NCI-H2029 treated with DMSO at 0.1 percent for 48 hours (cell line): Measurements from ENCODE around the gene FTSJ3.
"Not testable (repeated sequence)": the region's sequence is repeated elsewhere in the genome, so short reads cannot be mapped to it uniquely, and the experiment has no call there.

Experiments used
- DNase-seq: peaks from one replicate; lab custom pipeline; 2025; lab: John Stamatoyannopoulos, UW

Gene FTSJ3

GRCh38 chr17:63843387-63843888 is 16.0 kb upstream of the FTSJ3 start:
- not testable (repeated sequence) for DNase-seq

GRCh38 chr17:63842540-63843386 is 15.3 kb upstream of the FTSJ3 start, which contains the start of gene SMARCD2:
SMARCD2 (minus strand) TSS chr17:63842685; CDS start chr17:63842674, 11 bp downstream.
- peak; percentile 94 for DNase-seq

GRCh38 chr17:63842173-63842539 is 14.7 kb upstream of the FTSJ3 start:
- DNase-seq: no peak

- DNase-seq: no peak
These were observed 14.1 kb upstream of the FTSJ3 start for GRCh38 chr17:63841350-63842172.

GRCh38 chr17:63840591-63841349 is 13.3 kb upstream of the FTSJ3 start:
- no peak for DNase-seq

- no peak for DNase-seq
These were observed 11.2 kb upstream of the FTSJ3 start for GRCh38 chr17:63838631-63839171.

GRCh38 chr17:63837962-63838600 is 10.6 kb upstream of the FTSJ3 start:
- DNase-seq: no peak

- DNase-seq: no peak
These were observed 10.0 kb upstream of the FTSJ3 start for GRCh38 chr17:63837480-63837879.

GRCh38 chr17:63836811-63837210 is 9.3 kb upstream of the FTSJ3 start:
- no peak for DNase-seq

GRCh38 chr17:63835167-63835720 is 7.8 kb upstream of the FTSJ3 start:
- DNase-seq: no peak

- no peak for DNase-seq
These were observed 7.1 kb upstream of the FTSJ3 start for GRCh38 chr17:63834431-63835166.

GRCh38 chr17:63833741-63834373 is 6.4 kb upstream of the FTSJ3 start:
- DNase-seq: no peak

GRCh38 chr17:63833026-63833740 is 5.7 kb upstream of the FTSJ3 start:
- no peak for DNase-seq

GRCh38 chr17:63832455-63832854 is 5.0 kb upstream of the FTSJ3 start:
- no peak for DNase-seq

- no peak for DNase-seq
These were observed 4.6 kb upstream of the FTSJ3 start for GRCh38 chr17:63832014-63832413.

- DNase-seq: no peak
These were observed 4.0 kb upstream of the FTSJ3 start for GRCh38 chr17:63831505-63831904.

- DNase-seq: no peak
These were observed 3.5 kb upstream of the FTSJ3 start for GRCh38 chr17:63830904-63831491.

GRCh38 chr17:63830278-63830677 is 2.8 kb upstream of the FTSJ3 start:
- DNase-seq: no peak

- DNase-seq: no peak
These were observed 1.5 kb upstream of the FTSJ3 start for GRCh38 chr17:63828936-63829335.
